Measurements from ENCODE around the gene DHRS2.

The DHRS2 gene

GRCh38 chr14:23640524-23641141 is 4.5 kb downstream of the DHRS2 start:
- TF ChIP-seq, protein P1, sequence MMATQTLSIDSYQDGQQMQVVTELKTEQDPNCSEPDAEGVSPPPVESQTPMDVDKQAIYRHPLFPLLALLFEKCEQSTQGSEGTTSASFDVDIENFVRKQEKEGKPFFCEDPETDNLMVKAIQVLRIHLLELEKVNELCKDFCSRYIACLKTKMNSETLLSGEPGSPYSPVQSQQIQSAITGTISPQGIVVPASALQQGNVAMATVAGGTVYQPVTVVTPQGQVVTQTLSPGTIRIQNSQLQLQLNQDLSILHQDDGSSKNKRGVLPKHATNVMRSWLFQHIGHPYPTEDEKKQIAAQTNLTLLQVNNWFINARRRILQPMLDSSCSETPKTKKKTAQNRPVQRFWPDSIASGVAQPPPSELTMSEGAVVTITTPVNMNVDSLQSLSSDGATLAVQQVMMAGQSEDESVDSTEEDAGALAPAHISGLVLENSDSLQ (IDR thresholded peaks at IDR 0.05), result peak; percentile 59
- TF ChIP-seq ZNF384 (IDR thresholded peaks at IDR 0.05) (no peak), CTBP1 (IDR thresholded peaks at IDR 0.05; ENCODE audit: borderline replicate concordance) (no peak), FOXM1 (IDR thresholded peaks at IDR 0.05; ENCODE audit: borderline replicate concordance) (no peak), TARDBP (IDR thresholded peaks at IDR 0.05) (no peak)
- ChIA-PET CTCF (interaction anchor here (3.2 kb wide), 1 partner anchor 9 kb away, joined by 22 read pairs; no protein-coding TSS in a partner anchor), POLR2A (no interaction called here)
- DNase-seq (ENCODE audit: extremely low spot score), result peak; percentile 42

DNA sequence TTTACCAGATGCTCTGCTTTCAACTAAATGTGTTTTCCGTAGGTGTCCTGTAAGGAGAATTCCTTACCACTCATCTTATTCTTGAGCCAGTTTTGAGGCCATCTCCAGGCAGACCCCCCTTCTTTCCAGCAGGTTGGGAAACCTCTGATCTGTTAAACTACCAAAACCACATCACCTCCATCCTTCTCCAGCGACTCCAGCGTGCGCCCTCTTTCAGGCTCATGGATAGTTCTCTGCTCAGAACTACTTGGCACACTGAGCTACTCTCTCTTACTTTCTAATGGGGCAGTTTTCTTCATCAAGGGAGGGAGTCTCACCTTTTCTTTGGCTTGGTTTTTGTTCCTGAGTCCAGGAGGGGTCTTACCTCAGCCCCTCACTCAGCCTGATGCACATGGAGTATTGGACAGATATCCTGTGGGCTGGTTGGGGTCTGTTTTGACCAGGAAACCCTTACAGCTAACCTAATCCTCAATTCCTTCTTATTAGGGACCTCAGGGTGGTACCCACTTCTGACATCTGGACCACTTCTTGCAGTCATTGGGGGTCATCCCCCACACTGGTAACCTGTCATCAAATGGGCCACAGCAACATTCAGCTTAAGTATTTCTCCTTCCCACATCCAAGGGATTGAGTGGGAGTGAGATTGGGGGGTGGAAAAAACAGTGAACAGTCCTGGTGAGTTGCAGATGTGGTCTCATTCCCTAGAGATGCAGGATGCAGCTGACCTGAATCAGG is 5.2 kb downstream of the DHRS2 start:
- DNase-seq (ENCODE audit: extremely low spot score), result no peak
- TF ChIP-seq NFRKB (IDR thresholded peaks at IDR 0.05) (no peak), SUZ12 (IDR thresholded peaks at IDR 0.05) (no peak), SP1 (IDR thresholded peaks at IDR 0.05) (no peak)
- ChIA-PET CTCF (interaction anchor here (0.9 to 3.2 kb wide), 3 partner anchors 10 to 312 kb away, joined by 3 to 22 read pairs (median 3); partner anchors contain the start of gene DHRS4), POLR2A (no interaction called here)

- POLR2A ChIA-PET, result no interaction called here
- CTCF ChIA-PET, result interaction anchor here (0.9 to 3.2 kb wide), 3 partner anchors 10 to 311 kb away, joined by 3 to 22 read pairs (median 3); partner anchors contain the start of gene DHRS4
- no peak for TF ChIP-seq BHLHE40 (IDR thresholded peaks at IDR 0.05; ENCODE audit: borderline replicate concordance)
- TF ChIP-seq LEF1 (IDR thresholded peaks at IDR 0.05; ENCODE audit: borderline replicate concordance), result no peak
- TF ChIP-seq, protein P1 (IDR thresholded peaks at IDR 0.05), result no peak
- no peak for TF ChIP-seq SP1 (IDR thresholded peaks at IDR 0.05)
- TF ChIP-seq FOXK2 (IDR thresholded peaks at IDR 0.05), result no peak
- TF ChIP-seq ELF4 (IDR thresholded peaks at IDR 0.05), result no peak
- TF ChIP-seq CTBP1 (IDR thresholded peaks at IDR 0.05; ENCODE audit: borderline replicate concordance), result no peak
- TF ChIP-seq L3MBTL2 (conservative IDR thresholded peaks at IDR 0.05), result no peak
- no peak for TF ChIP-seq HDGF (IDR thresholded peaks at IDR 0.05; ENCODE audit: borderline replicate concordance)
- no peak for TF ChIP-seq NFRKB (IDR thresholded peaks at IDR 0.05)
- no peak for TF ChIP-seq TARDBP (IDR thresholded peaks at IDR 0.05)
- TF ChIP-seq FOXA1 (IDR thresholded peaks at IDR 0.05), result no peak
- no peak for TF ChIP-seq FOXM1 (IDR thresholded peaks at IDR 0.05; ENCODE audit: borderline replicate concordance)
- TF ChIP-seq ZNF384 (IDR thresholded peaks at IDR 0.05), result no peak
- no peak for DNase-seq (ENCODE audit: extremely low spot score)
Observed at GRCh38 chr14:23641915-23642588, 5.9 kb downstream of the DHRS2 start.

- ChIA-PET POLR2A (no interaction called here), CTCF (no interaction called here)
- TF ChIP-seq SP1 (IDR thresholded peaks at IDR 0.05), result no peak
- no peak for TF ChIP-seq FOXK2 (IDR thresholded peaks at IDR 0.05)
- no peak for TF ChIP-seq FOXM1 (IDR thresholded peaks at IDR 0.05; ENCODE audit: borderline replicate concordance)
- TF ChIP-seq, protein P1 (IDR thresholded peaks at IDR 0.05), result no peak
- no peak for TF ChIP-seq L3MBTL2 (conservative IDR thresholded peaks at IDR 0.05)
- no peak for DNase-seq (ENCODE audit: extremely low spot score)
Observed at GRCh38 chr14:23643533-23644194, 7.5 kb downstream of the DHRS2 start.

GRCh38 chr14:23644195-23644918 is 8.2 kb downstream of the DHRS2 start:
- TF ChIP-seq NFRKB (IDR thresholded peaks at IDR 0.05) (no peak), SP1 (IDR thresholded peaks at IDR 0.05) (no peak), BHLHE40 (IDR thresholded peaks at IDR 0.05; ENCODE audit: borderline replicate concordance) (no peak), SUZ12 (IDR thresholded peaks at IDR 0.05) (no peak), CTBP1 (IDR thresholded peaks at IDR 0.05; ENCODE audit: borderline replicate concordance) (no peak), TARDBP (IDR thresholded peaks at IDR 0.05) (no peak)
- TF ChIP-seq, protein P1 (IDR thresholded peaks at IDR 0.05), result no peak
- ChIA-PET CTCF (no interaction called here), POLR2A (no interaction called here)
- DNase-seq (ENCODE audit: extremely low spot score), result no peak
